ENCODE measurements around the gene MYEOV.

The MYEOV gene

GRCh38 chr11:69314555-69314954 lies 20.6 kb downstream of the MYEOV start:
- no peak overlapping the region for H3K27ac ChIP-seq
- no peak for TF ChIP-seq ZFX (IDR thresholded peaks at IDR 0.05)
- TF ChIP-seq, protein P1, sequence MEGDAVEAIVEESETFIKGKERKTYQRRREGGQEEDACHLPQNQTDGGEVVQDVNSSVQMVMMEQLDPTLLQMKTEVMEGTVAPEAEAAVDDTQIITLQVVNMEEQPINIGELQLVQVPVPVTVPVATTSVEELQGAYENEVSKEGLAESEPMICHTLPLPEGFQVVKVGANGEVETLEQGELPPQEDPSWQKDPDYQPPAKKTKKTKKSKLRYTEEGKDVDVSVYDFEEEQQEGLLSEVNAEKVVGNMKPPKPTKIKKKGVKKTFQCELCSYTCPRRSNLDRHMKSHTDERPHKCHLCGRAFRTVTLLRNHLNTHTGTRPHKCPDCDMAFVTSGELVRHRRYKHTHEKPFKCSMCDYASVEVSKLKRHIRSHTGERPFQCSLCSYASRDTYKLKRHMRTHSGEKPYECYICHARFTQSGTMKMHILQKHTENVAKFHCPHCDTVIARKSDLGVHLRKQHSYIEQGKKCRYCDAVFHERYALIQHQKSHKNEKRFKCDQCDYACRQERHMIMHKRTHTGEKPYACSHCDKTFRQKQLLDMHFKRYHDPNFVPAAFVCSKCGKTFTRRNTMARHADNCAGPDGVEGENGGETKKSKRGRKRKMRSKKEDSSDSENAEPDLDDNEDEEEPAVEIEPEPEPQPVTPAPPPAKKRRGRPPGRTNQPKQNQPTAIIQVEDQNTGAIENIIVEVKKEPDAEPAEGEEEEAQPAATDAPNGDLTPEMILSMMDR (conservative IDR thresholded peaks at IDR 0.05) = no peak

- H3K27ac ChIP-seq = no peak overlapping the region
- TF ChIP-seq ZFX (IDR thresholded peaks at IDR 0.05) = no peak
- TF ChIP-seq, protein P1 (conservative IDR thresholded peaks at IDR 0.05) = no peak
Observed at GRCh38 chr11:69316956-69317355, 23.0 kb downstream of the MYEOV start.

GRCh38 chr11:69317401-69318092 lies 23.6 kb downstream of the MYEOV start:
- no peak overlapping the region for H3K27ac ChIP-seq
- TF ChIP-seq, protein P1 (conservative IDR thresholded peaks at IDR 0.05) = no peak
- TF ChIP-seq ZFX (IDR thresholded peaks at IDR 0.05) = no peak

DNA sequence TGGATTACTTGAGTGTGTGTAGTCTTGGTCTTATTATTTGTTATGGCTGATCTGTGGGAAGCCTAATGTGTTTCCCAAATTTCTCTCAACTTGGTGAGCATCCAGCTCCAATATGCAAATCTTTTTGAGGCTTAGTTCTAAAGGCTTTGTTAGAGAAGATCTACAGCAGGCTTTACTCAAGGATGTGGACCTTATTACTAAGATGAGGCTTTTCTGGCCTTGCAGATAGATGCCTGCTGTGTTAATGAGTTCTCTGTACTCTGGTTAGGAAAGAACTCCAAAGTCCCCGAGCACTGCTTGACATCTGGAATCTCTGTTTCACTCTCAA lies 24.1 kb downstream of the MYEOV start:
- H3K27ac ChIP-seq = no peak overlapping the region
- TF ChIP-seq, protein P1 (conservative IDR thresholded peaks at IDR 0.05) = no peak
- no peak for TF ChIP-seq ZFX (IDR thresholded peaks at IDR 0.05)

DNA sequence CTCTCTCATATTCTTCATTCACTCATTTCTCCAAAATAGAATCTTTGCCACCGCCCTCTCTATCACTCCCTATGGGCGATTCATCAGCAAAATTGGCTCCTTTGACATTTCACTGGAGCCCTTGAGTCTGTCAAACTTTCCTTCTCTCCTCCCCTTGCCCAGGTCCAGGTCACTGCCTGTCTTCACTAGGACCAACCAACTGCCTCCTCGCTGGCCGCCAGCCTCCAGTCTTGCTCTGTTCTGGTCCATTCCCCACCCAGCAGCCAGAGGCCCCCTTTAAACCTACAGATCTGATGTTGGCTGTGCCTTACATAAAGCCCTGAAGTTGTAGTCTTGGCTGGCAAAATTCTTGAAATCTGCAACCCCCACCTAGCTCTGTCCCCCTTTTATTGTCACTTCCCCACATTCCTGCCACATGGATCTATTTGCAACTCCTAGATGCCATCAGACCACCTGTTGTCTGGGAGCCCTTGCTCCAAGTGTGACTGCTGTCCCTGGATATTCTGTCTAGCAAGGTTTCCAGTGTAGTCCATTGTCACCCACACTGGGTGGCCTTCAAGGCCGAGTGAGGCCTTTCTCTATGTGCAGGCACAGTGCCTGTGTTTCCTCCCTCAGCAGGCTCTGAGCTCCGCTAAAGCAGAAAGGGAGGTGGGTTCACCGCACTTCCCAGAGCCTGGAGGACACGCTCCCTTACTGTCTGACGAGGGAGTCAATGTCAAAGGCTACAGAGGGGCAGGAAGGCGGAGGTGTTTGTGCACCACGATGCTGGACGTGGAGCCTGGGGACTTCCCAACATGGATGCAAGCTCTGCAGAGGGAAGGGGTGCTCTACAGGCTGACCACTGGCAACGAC lies 25.5 kb downstream of the MYEOV start:
- no peak overlapping the region for H3K27ac ChIP-seq
- TF ChIP-seq, protein P1 (conservative IDR thresholded peaks at IDR 0.05) = no peak
- no peak for TF ChIP-seq ZFX (IDR thresholded peaks at IDR 0.05)

GRCh38 chr11:69320326-69320725 lies 26.4 kb downstream of the MYEOV start:
- no peak overlapping the region for H3K27ac ChIP-seq
- TF ChIP-seq ZFX (IDR thresholded peaks at IDR 0.05) = no peak
- TF ChIP-seq, protein P1 (conservative IDR thresholded peaks at IDR 0.05) = no peak
